T-helper 1 cell treated with Interleukin-12 subunit alpha and Interleukin-12 subunit beta and Interleukin-4 antibody, amounts not matched to agents 30 μg/mL and 1 μg/mL, for 36 hours (primary cell): ENCODE data around the gene SFTPA1.
"Not testable (repeated sequence)": the region's sequence is repeated elsewhere in the genome, so short reads cannot be mapped to it uniquely, and the experiment has no call there.

Experiments used
- H3K27ac Mint-ChIP-seq: one replicate; pipeline ENCODE4 v1.8.0; 2021; ENCODE audit warnings: mild to moderate bottlenecking, mixed read lengths
- H3K27me3 Mint-ChIP-seq: one replicate; pipeline ENCODE4 v1.8.0; 2021; ENCODE audit warnings: low read depth, mixed read lengths
- H3K36me3 Mint-ChIP-seq: one replicate; pipeline ENCODE4 v1.8.0; 2021; ENCODE audit warnings: low read depth, mixed read lengths
- H3K4me1 Mint-ChIP-seq: one replicate; pipeline ENCODE4 v1.8.0; 2021; ENCODE audit warnings: low read depth, mixed read lengths
- H3K4me3 Mint-ChIP-seq: one replicate; pipeline ENCODE4 v1.8.0; 2021; ENCODE audit warnings: mild to moderate bottlenecking, moderate library complexity, mixed read lengths
- H3K9me3 Mint-ChIP-seq: one replicate; pipeline ENCODE4 v1.8.0; 2021; ENCODE audit warnings: mixed read lengths

The SFTPA1 gene

DNA sequence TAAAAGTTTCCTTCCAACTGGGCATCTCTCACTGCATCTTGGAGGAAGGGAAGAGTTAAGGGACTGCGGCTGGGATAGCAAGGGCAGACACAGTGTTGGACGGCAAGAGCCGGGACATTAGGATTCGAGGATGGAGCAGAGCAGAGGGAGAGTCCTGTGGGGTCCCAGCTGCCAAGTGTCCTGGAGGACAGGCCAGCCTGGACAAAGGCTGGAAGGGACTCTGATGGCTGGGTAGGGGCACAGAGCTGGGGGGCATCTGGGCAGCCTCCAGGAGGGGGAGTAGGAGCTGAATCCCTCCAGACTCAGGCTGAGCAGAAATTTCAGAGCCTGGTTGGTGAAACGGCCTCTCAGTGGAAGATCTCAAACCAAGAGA is 19.2 kb downstream of the SFTPA1 start:
- H3K4me1 Mint-ChIP-seq, result no peaks in the 10 kb centered on the region
- H3K36me3 Mint-ChIP-seq, result no peaks in the 10 kb centered on the region
- H3K27me3 Mint-ChIP-seq, result peaks cover 42% of the 10 kb centered on the region
- no peak overlapping the region for H3K27ac Mint-ChIP-seq
- H3K9me3 Mint-ChIP-seq, result peaks cover 5% of the 10 kb centered on the region
- H3K4me3 Mint-ChIP-seq, result no peak overlapping the region

DNA sequence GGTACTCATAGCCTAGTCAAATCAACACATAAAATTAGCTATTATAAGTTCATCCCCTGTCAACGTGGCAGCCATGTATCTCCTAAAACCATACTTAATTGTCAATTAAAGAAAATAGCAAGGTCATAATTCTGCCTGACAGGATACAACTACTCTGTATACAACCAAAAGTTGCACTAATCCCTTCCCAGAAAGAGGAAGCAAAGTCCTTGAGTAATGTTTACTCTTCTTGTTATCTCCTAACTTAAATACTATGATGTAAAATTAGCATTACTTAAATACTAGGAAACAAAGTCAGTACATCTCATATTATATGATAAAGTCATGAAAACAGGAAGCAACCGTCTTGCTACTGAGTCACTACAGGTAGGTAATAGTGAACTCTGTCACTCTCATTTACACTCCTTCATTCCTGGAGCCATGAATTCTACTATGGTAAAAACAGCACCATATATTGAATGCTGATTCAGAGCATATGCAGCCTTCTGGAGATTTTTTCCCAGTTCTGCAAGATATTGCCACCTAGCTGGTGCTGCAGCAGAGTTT is 26.0 kb downstream of the SFTPA1 start:
- not testable (repeated sequence) for H3K36me3 Mint-ChIP-seq, H3K4me3 Mint-ChIP-seq, H3K4me1 Mint-ChIP-seq, H3K9me3 Mint-ChIP-seq, H3K27ac Mint-ChIP-seq
- H3K27me3 Mint-ChIP-seq, result peaks cover 20% of the 10 kb centered on the region

DNA sequence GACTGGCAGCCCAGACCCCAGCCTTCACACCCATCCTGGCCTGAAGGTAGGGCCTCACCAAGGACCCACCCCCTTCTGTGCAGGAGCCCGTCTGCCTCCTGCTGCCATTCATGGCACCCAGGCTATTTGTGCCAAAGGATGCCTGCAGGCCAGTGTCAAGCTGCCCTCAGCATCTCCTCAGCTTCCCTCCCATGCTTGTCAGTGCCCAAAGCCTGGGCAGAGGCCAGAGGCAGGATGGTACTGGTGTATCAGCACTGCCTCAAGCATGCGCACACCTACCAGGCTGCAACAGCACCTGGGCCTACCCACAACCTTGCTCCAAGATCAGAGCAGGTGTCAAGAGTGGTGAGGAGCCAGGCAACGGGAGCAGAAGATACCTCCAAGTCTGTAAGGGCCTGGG is 27.6 kb downstream of the SFTPA1 start:
- no peaks in the 10 kb centered on the region for H3K36me3 Mint-ChIP-seq
- H3K4me3 Mint-ChIP-seq, result no peak overlapping the region

DNA sequence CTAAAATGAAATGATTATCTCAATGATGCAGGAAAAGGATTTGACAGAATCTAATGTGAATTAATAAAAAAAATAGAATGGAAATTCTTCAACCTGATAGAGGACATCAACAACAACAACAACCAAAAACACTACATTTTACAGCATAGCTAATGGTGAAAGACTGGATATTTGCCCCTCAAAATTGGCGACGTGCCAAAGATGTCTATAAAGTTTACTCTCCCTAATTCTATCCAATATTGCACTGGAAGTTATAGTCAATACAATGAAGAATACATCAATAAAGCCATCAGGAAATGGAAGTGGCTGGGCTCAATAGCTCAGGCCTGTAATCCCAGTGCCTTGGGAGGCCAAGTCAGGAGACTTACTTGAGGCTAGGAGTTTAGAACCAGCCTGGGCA is 42.0 kb downstream of the SFTPA1 start:
- H3K4me3 Mint-ChIP-seq, H3K36me3 Mint-ChIP-seq, H3K4me1 Mint-ChIP-seq, H3K9me3 Mint-ChIP-seq, H3K27ac Mint-ChIP-seq: not testable (repeated sequence)
- peaks cover 14% of the 10 kb centered on the region for H3K27me3 Mint-ChIP-seq

More for the DNA sequence above, 27.6 kb downstream of the SFTPA1 start:
- no peaks in the 10 kb centered on the region for H3K9me3 Mint-ChIP-seq
- H3K27ac Mint-ChIP-seq, result no peak overlapping the region
- no peaks in the 10 kb centered on the region for H3K4me1 Mint-ChIP-seq
- peaks cover 14% of the 10 kb centered on the region for H3K27me3 Mint-ChIP-seq

DNA sequence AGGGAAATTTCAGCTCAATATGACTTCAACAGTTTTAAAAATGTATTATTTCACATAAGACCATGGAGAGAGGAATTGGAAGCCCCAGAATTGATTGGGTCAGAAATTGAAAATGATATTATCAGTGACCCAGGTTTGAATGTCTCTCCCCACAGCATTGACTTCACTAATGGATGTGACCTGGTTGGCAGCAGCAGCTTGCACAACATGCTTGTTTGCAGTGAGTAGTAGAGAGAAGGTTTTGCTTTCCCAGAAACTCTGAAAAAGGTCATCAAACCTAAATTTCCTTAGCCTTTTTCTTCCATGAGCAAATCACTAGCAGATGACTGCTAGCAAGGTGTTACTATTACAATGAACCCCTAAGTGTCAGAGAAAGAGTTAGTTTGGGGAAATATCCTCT is 52.5 kb downstream of the SFTPA1 start:
- peaks cover 13% of the 10 kb centered on the region for H3K27me3 Mint-ChIP-seq
- not testable (repeated sequence) for H3K4me3 Mint-ChIP-seq, H3K36me3 Mint-ChIP-seq, H3K4me1 Mint-ChIP-seq, H3K27ac Mint-ChIP-seq, H3K9me3 Mint-ChIP-seq

DNA sequence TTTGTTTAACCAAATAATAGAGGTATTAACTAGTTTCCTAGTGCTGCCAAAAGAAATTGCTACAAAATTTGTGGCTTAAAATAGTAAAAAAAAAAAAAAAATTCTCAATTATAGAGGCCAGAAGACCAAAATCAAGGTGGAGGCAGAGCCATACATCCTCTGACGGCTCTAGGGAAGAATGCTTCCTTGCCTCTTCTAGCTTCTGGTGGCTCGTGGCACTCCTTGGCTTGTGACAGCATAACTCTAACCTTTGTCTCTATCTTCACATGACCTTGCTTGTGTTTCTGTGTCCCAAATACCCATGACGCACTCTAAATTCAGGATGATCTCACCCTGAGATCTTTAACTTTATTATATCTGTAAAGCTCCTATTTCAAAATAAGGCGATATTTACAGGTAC is 53.9 kb downstream of the SFTPA1 start:
- not testable (repeated sequence) for H3K36me3 Mint-ChIP-seq, H3K9me3 Mint-ChIP-seq, H3K27ac Mint-ChIP-seq, H3K4me1 Mint-ChIP-seq, H3K4me3 Mint-ChIP-seq
- peaks cover 10% of the 10 kb centered on the region for H3K27me3 Mint-ChIP-seq
